Right lung (tissue), 10 donors: ENCODE measurements around the gene GOLGA8K. TPM values are rescaled to one million over a fixed set of nuclear protein-coding genes. Genes with fewer than 3 reads are reported as not detected.
"Not testable (repeated sequence)": the region's sequence is repeated elsewhere in the genome, so short reads cannot be mapped to it uniquely, and the experiment has no call there.

Experiments used
- DNase-seq, 2 donors: peaks; one replicate each; pipeline ENCODE4 v3.0.0-alpha.2; 2013
- long read RNA-seq, 8 donors: transcript quantifications; one replicate each; lab custom pipeline, GENCODE V29; 2026
- polyA plus RNA-seq, 5 donors: library from polyadenylated mRNA; unstranded; fragments of 120-200 nt; gene quantifications; one replicate each; pipeline versions ENCODE4 v1.2.1 to v1.2.3, GENCODE V29; 2013; ENCODE audit warnings: inconsistent platforms in 1 of 5, low replicate concordance in 1 of 5; ENCODE audit not compliant: insufficient read length in 5 of 5, insufficient read depth in 1 of 5

GOLGA8K gene, protein sequence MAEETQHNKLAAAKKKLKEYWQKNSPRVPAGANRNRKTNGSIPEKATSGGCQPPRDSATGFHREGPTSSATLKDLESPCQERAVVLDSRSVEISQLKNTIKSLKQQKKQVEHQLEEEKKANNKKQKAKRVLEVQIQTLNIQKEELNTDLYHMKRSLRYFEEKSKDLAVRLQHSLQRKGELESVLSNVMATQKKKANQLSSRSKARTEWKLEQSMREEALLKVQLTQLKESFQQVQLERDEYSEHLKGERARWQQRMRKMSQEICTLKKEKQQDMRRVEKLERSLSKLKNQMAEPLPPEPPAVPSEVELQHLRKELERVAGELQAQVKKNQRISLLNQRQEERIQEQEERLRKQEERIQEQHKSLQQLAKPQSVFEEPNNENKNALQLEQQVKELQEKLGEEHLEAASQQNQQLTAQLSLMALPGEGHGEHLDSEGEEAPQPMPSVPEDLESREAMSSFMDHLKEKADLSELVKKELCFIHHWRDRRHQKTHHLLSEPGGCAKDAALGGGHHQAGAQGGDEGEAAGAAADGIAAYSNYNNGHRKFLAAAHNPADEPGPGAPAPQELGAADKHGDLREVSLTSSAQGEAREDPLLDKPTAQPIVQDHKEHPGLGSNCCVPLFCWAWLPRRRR
- polyA plus RNA-seq: 1 to 10 TPM; 2.4 to 4.7 (median 3.5) TPM
- long read RNA-seq, donor 1: 0 reads
- long read RNA-seq, donor 2: 0 reads
- long read RNA-seq, donor 3: 0 reads
- long read RNA-seq, donor 4: 0 reads
- long read RNA-seq, donor 5: 0 reads
- long read RNA-seq, donor 6: 0 reads
- long read RNA-seq, donor 7: 0 reads
- long read RNA-seq, donor 8: 0 reads

- DNase-seq: not testable (repeated sequence)
These were observed at the start of gene GOLGA8K for GRCh38 chr15:32403192-32403591. TSS of gene GOLGA8K (minus strand) at chr15:32403292. CDS start at chr15:32403194, 98 bp downstream.

DNA sequence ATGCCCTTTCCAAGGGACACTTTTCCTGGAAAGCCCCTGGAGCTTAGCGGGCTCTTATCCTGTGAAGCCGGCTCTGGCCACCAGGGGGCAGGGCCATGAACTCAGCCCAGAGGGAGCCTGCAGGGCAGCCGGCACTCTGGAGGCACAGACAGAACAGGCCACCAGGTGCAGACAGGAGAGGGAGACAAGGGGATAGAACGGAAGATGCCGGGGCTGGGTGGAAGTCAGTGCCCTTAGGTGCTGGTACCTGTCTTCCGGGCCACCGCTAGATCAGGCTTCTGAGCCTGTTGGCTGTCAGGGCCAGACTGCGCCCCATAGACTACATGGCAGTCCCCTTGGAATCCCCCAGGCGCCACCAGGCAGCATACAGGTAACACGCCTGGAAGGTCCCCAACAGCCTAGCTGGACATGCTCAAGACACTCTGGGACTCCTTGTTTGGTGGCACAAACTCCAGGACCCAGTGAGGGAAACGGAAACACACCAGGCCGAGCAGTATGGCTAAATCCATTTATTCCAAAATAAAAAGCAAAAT is 37.4 kb upstream of the GOLGA8K start:
- DNase-seq: not testable (repeated sequence)

DNA sequence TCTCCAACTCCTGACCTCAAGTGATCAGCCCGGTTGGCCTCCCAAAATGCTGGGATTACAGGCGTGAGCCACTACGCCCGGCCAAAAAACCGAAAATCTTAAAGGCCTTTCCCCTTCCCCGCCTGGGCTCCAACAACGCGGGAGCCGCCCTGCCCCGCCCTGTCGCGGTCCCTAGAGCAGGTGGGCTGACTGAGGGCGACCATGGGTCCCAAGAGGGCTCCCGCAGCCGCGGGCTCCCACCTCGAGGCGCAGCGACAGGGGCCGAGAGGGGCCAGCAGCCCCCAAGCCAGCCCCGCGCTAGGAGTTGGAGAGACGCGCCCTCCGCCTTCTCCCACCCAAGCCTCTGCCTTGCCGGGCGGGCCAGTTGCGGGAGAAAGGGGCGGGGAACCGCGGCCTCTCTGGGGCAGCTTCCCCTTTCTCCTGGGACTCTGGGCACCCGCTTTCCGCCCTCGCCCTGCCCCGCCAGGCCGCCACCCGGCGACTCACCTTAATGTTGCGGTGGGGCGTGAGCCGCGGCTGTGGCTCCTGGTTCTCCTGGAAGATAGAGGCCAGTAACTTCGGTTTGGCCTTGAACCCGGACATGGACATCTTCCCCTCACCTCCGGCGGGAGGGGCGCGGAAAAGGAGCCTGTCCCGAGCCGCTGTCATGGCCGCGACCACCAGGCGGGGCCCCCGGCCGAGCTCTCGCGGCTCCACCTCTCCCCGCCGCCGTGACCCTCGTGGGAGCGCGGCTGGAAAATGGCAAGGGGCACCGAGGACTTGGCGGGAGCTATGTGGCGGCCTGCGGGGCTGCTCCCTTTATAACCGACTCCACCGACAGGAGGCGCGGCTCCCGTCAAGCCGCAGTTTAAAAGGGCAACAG is 31.2 kb upstream of the GOLGA8K start:
- DNase-seq: not testable (repeated sequence)

DNA sequence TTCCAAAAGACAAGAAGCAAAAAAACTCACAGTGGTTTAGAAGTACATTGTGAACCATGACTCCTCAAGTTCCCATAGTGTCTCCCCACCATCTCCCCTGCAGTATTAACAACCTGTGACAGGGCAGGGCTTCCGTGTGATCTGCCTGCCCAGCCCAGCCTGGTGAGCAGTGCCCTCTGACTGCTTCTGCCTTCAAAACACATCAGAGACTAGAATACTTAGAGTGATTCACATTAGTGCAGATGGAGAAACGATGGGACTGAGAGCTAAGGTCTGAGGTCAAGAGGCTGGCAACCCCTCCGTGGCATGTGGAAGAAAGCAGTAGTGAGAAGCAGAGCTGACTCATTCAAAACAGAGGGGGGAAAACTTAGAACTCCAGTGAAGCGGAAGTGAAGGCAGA is 24.5 kb upstream of the GOLGA8K start:
- DNase-seq: not testable (repeated sequence)

GRCh38 chr15:32426511-32426910 is 23.4 kb upstream of the GOLGA8K start:
- peak in 1 of 2 donors; percentile 4 for DNase-seq

DNA sequence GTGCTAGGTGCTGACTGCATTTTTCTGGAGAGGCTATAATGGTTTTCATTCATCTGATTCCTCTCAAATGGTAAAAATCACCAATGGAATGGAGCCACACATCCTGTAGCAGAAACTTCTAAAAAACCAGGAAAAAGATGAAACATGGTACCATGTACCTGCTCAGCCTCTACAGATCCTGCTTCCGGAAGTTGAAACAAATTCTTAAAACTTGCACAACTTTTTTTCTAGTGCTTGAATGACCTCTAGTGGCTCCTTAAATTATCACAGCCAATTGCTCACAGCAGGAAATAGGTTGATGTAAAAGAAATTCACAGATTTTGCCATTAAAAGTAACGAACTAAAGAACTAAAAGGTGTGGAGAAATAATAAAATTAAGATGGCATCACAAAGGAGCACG is 4.8 kb upstream of the GOLGA8K start:
- DNase-seq: not testable (repeated sequence)

DNA sequence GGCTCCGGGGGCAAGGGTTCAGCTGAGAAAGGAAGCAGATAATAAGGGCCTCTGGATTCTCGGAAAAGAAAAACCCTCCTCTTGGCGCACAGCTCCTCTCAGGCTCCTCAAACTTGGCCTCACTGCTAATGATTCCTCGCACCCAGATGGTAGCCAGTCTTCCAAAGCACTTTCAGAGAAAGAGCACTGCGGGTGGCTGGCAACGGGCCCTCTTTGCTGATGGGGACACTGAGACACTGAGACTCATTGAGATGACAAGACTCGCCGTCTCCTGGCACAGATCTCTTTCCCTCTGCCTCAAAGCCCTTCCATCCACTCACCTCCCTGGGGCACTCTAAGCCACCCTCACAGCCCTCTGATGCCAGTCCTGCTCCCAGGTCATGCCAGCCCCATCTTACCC is 6.6 kb downstream of the GOLGA8K start:
- DNase-seq: not testable (repeated sequence)

DNA sequence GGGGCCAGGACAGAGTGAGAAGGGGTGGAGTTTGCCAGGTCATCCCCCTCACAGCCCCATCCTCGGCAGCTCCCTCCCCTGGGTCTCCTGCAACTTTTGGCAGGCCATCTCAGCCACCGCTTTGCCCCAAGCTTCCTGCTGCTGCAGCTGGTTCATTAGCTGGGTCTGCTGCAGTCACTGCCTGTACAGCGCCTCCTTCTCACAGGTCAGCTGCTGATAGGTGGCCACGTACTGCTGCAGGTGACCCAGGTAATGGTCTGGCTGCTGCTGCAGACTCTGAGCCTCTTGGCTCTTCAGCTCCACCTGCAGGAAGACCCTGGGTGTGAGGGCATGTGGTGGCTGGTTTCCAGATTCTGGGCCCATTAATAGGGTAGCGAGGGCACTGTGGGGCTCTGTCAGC is 8.3 kb downstream of the GOLGA8K start:
- DNase-seq: not testable (repeated sequence)

GRCh38 chr15:32388050-32388648 is 14.9 kb downstream of the GOLGA8K start:
- not testable (repeated sequence) for DNase-seq

GRCh38 chr15:32385823-32386495 is 17.1 kb downstream of the GOLGA8K start:
- not testable (repeated sequence) for DNase-seq

GRCh38 chr15:32374185-32374584 is 28.9 kb downstream of the GOLGA8K start:
- DNase-seq: not testable (repeated sequence)

DNA sequence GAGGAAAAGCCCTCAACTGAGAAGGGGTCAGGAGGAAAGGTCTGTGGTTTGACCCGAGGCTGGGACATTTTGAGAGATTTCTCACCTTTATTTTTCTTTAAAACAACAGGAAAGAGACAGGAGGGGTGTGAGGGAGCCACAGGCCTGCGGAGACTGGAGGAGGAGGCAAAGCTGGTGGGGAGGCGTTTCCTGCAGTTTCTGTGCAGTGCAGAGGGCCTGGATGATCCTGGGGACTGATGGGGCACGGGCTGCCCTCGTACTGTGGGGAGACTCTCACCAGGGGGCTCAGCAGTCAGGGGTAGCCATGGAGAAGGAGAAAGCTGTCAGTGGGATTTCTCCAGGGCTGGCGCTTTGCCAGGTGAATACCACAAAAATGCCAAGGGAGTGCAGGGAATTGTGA is 29.4 kb downstream of the GOLGA8K start:
- not testable (repeated sequence) for DNase-seq

GRCh38 chr15:32372075-32372474 is 31.0 kb downstream of the GOLGA8K start:
- DNase-seq: not testable (repeated sequence)

DNA sequence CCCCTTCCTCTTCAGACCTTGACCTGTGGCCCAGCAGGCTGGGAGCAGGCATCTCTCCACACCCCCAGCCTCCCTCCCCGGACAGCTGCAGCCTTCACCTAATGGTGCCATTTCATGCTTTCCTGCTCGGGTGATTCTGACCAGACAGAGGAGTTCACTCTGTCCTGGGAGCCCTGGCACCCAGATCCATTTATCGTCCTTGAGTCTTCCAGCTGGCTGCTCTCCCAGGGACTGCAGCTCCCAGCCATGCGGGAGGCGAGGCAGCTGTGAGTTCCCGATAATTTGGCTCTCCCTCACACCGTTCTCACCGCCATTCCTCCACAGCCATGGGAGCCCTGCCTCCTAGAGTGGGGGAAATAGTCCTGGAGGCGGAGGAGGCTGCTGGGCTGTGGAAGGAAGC is 32.6 kb downstream of the GOLGA8K start:
- DNase-seq: not testable (repeated sequence)

DNA sequence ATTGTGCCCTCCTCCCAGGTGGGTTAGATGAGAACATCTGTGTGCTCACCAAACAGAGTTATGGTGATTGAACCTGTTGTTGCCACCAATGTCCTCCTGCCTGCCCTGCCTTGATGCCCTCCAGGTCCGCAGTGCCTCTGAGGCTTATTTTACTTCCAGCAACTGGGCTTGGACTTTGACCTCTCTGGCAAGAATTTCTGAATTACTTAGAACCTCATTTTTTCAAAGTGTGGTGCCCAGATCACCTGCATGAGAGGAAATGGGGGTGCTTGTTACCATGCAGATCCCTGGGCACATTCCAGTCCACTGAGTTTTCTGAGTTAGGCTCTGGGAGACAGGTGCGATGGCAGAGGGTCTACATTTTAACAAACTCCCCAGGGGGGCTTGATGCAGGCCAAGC is 33.0 kb downstream of the GOLGA8K start:
- not testable (repeated sequence) for DNase-seq

- not testable (repeated sequence) for DNase-seq
These were observed 36.6 kb downstream of the GOLGA8K start for GRCh38 chr15:32366492-32366891.

- DNase-seq: not testable (repeated sequence)
These were observed 37.1 kb downstream of the GOLGA8K start for GRCh38 chr15:32365955-32366354.

DNA sequence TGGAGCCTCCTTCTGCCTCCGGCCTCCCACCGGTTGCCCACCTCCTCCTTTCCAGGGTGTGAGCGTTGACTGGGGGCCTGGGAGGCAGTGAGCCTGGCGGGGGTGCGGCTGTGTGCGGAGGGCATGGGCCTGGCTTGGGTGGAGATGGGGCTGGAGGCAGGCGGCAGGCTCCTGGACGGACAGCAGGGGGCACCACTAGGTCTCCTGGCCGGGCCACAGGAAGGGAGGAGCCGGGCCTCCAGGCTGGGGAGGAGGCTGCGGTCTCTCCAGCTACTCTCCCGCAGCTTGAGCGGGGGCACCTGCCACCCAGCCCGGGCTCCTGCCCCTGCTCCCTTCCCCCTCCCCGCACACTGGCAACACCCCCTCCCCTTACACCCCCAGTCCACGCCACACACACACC is 38.1 kb downstream of the GOLGA8K start:
- not testable (repeated sequence) for DNase-seq

DNA sequence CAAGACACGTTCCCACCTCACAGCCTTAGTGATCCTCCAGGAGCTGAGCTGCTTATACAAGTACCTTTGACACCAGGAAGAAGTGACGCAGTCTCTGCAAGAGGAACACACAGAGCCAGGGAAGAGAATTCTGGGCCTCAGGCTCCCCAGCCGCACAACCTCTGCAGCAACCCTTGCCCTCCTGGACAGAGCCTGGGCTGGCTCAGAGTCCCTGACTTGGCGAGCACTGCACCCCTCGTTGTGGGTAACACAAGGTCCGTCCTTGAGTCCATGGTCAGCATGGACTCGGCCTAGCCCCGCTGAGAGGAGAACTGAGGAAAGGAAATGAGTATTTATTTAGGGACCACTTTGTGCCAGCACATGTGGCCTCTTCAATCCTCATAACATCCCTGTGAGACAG is 39.6 kb downstream of the GOLGA8K start:
- not testable (repeated sequence) for DNase-seq

DNA sequence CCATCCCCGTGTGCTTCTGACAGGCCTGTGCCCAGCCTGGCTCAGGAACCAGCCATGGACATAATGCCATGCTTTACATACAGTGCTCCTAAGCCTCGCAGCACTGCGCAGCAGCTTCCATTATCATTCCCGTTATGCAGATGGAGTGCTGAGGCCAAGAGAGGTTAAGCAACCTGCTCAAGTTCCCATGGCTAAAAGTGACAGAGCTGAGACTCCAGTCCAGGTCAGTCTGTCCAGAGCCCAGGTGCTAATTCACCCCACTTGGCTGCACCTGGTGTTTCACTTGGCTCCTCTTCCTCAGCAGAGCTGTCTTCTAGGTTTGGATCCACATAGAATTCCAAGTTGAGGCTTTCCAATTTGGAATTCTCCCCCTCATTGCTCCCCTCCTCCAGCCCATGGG is 41.4 kb downstream of the GOLGA8K start:
- not testable (repeated sequence) for DNase-seq
